GM23338 (cell line): ENCODE measurements around the gene LMO7. TPM values are rescaled to one million over a fixed set of nuclear protein-coding genes. Genes with fewer than 3 reads are reported as not detected.

ENCODE experiments used
- ATAC-seq: fragments of 200-7000 bp; cut with Tn5 transposase; 3 replicates; pipeline ENCODE4 v1.9.1; 2020
- DNase-seq: peaks from one replicate; pipeline ENCODE4 v3.0.0-alpha.2; 2015; ENCODE audit warnings: low spot score
- H2AFZ ChIP-seq: fragments of 200-600 bp; sonication (generic); 2 replicates; pipeline ENCODE4 v1.8.0; 2016; ENCODE audit warnings: antibody characterized with exemption, mild to moderate bottlenecking, moderate library complexity
- H3F3A ChIP-seq: fragments of 200-600 bp; sonication (generic); replicated peaks from 2 replicates; pipeline ENCODE4 v1.8.0; 2017; ENCODE audit warnings: antibody characterized with exemption, mixed run types, low read depth
- H3K27ac ChIP-seq: fragments of 200-600 bp; sonication (generic); 2 replicates; pipeline ENCODE4 v1.6.1; 2016; ENCODE audit warnings: low read depth
- H3K27me3 ChIP-seq: fragments of 200-600 bp; sonication (generic); 2 replicates; pipeline ENCODE4 v1.8.0; 2016; ENCODE audit warnings: mild to moderate bottlenecking, mixed run types, moderate library complexity; ENCODE audit not compliant: insufficient read depth
- H3K36me3 ChIP-seq: fragments of 200-600 bp; sonication (generic); 2 replicates; pipeline ENCODE4 v1.8.0; 2016; ENCODE audit warnings: mild to moderate bottlenecking; ENCODE audit not compliant: insufficient read depth
- H3K4me1 ChIP-seq: fragments of 200-600 bp; sonication (generic); 2 replicates; pipeline ENCODE4 v1.8.0; 2016; ENCODE audit warnings: mild to moderate bottlenecking, moderate library complexity; ENCODE audit not compliant: insufficient read depth
- H3K4me2 ChIP-seq: fragments of 200-600 bp; sonication (generic); 2 replicates; pipeline ENCODE4 v1.7.1; 2017; ENCODE audit warnings: mixed run types
- H3K4me3 ChIP-seq: fragments of 200-600 bp; sonication (generic); 2 replicates; pipeline ENCODE4 v1.6.1; 2016; ENCODE audit warnings: mixed run types
- H3K79me2 ChIP-seq: fragments of 200-600 bp; sonication (generic); replicated peaks from 2 replicates; pipeline ENCODE4 v1.8.0; 2017; ENCODE audit warnings: mild to moderate bottlenecking; ENCODE audit not compliant: insufficient read depth
- H3K9me2 ChIP-seq: fragments of 200-600 bp; sonication (generic); 2 replicates; pipeline ENCODE4 v1.8.0; 2017; ENCODE audit not compliant: insufficient read depth
- H4K20me1 ChIP-seq: fragments of 200-600 bp; sonication (generic); replicated peaks from 2 replicates; pipeline ENCODE4 v1.8.0; 2017; ENCODE audit warnings: mild to moderate bottlenecking; ENCODE audit not compliant: insufficient read depth
- H3K27ac Mint-ChIP-seq: 2 replicates; pipeline ENCODE4 v1.8.0; 2020; ENCODE audit warnings: inconsistent platforms, mild to moderate bottlenecking, moderate library complexity, mixed read lengths
- H3K27me3 Mint-ChIP-seq: 3 replicates; pipeline ENCODE4 v1.8.0; 2022; ENCODE audit warnings: low read depth, mild to moderate bottlenecking, moderate library complexity, mixed read lengths, inconsistent platforms; ENCODE audit not compliant: insufficient read depth, poor library complexity
- H3K36me3 Mint-ChIP-seq: 3 replicates; pipeline ENCODE4 v1.8.0; 2021; ENCODE audit warnings: low read depth, mild to moderate bottlenecking, inconsistent platforms, moderate library complexity, mixed read lengths
- H3K4me1 Mint-ChIP-seq: 3 replicates; pipeline ENCODE4 v1.8.0; 2020; ENCODE audit warnings: mild to moderate bottlenecking, inconsistent platforms, mixed read lengths
- H3K4me3 Mint-ChIP-seq: 3 replicates; pipeline ENCODE4 v1.8.0; 2021; ENCODE audit warnings: moderate library complexity, mild to moderate bottlenecking, inconsistent platforms, mixed read lengths
- H3K9me3 Mint-ChIP-seq: 3 replicates; pipeline ENCODE4 v1.8.0; 2020; ENCODE audit warnings: moderate library complexity, mild to moderate bottlenecking, inconsistent platforms, mixed read lengths
- CREB1 ChIP-seq: fragments of 250-450 bp; sonication (Bioruptor Pico); IDR thresholded peaks from 2 replicates; pipeline ENCODE4 v1.5.0; 2020; ENCODE audit warnings: low read depth, mild to moderate bottlenecking, moderate library complexity
- CTCF ChIP-seq, 2 experiments: fragments of 200-600 bp in 1 of 2; sonication (generic) in 1 of 2; conservative IDR thresholded peaks; 2 replicates each; pipeline versions ENCODE4 v1.5.1 to v1.6.1; 2016 to 2017; ENCODE audit warnings: antibody characterized with exemption in 2 of 2, low read depth in 2 of 2, mild to moderate bottlenecking in 2 of 2, moderate library complexity in 1 of 2
- ETS1 ChIP-seq: IDR thresholded peaks from 2 replicates; pipeline ENCODE4 v1.6.1; 2016; ENCODE audit warnings: antibody characterized with exemption
- EZH2 ChIP-seq: fragments of 200-600 bp; sonication (generic); IDR thresholded peaks from one replicate; pipeline ENCODE4 v1.8.0; 2017; ENCODE audit warnings: antibody characterized with exemption, mild to moderate bottlenecking, low read depth; ENCODE audit not compliant: unreplicated experiment
- EZH2phosphoT487 ChIP-seq: fragments of 200-600 bp; sonication (generic); IDR thresholded peaks from one replicate; pipeline ENCODE4 v1.8.1; 2018; ENCODE audit warnings: antibody characterized with exemption; ENCODE audit not compliant: unreplicated experiment
- JUNB ChIP-seq: IDR thresholded peaks from one replicate; pipeline ENCODE4 v1.6.1; 2016; ENCODE audit warnings: antibody characterized with exemption; ENCODE audit not compliant: unreplicated experiment
- NANOG ChIP-seq: IDR thresholded peaks from 2 replicates; pipeline ENCODE4 v1.6.1; 2016; ENCODE audit warnings: antibody characterized with exemption, borderline replicate concordance
- POLR2AphosphoS5 ChIP-seq: IDR thresholded peaks from 2 replicates; pipeline ENCODE4 v1.6.1; 2016; ENCODE audit warnings: antibody characterized with exemption, low read depth
- REST ChIP-seq: IDR thresholded peaks from one replicate; pipeline ENCODE4 v1.6.1; 2018; ENCODE audit warnings: antibody characterized with exemption; ENCODE audit not compliant: unreplicated experiment
- STAT1 ChIP-seq: IDR thresholded peaks from one replicate; pipeline ENCODE4 v1.6.1; 2016; ENCODE audit warnings: antibody characterized with exemption; ENCODE audit not compliant: unreplicated experiment
- ZNF114 ChIP-seq: fragments of 250-450 bp; sonication (Bioruptor Pico); IDR thresholded peaks from 2 replicates; pipeline ENCODE4 v1.5.0; 2020; ENCODE audit warnings: mild to moderate bottlenecking, moderate library complexity
- ZNF331 ChIP-seq: fragments of 250-450 bp; sonication (Bioruptor Pico); IDR thresholded peaks from 2 replicates; pipeline ENCODE4 v1.5.0; 2020; ENCODE audit warnings: low read depth, mild to moderate bottlenecking, moderate library complexity
- ZNF462 ChIP-seq: fragments of 250-450 bp; sonication (Bioruptor Pico); IDR thresholded peaks from 2 replicates; pipeline ENCODE4 v1.5.0; 2020; ENCODE audit warnings: mild to moderate bottlenecking, moderate library complexity
- polyA plus RNA-seq: library from polyadenylated mRNA; unstranded; fragments of >200 nt; fragmentation: Nextera tagmentation; extraction: Ambion mirVana; gene quantifications from 2 replicates; pipeline ENCODE4 v1.2.1, GENCODE V29; 2016
- total RNA-seq: library from RNA; depleted of rRNA; stranded (reverse); fragments of >200 nt; shearing (Covaris generic); gene quantifications from 2 replicates; pipeline ENCODE4 v1.2.3, GENCODE V29; 2014

The LMO7 gene
- total and polyA plus RNA-seq, 2 experiments from 2014 or later: 22.3 to 26.9 TPM

- Mint-ChIP-seq H3K9me3 (no peaks in the 10 kb centered on the region), H3K4me3 (no peak overlapping the region), H3K27ac (no peak overlapping the region), H3K4me1 (peaks cover 11% of the 10 kb centered on the region; the same call in 2 of the 3 replicates), H3K36me3 (peaks cover 12% of the 10 kb centered on the region; the same call in 2 of the 3 replicates), H3K27me3 (no peaks in the 10 kb centered on the region)
- no peak overlapping the region for H3K4me2 ChIP-seq
- H3K4me3 ChIP-seq: no peak overlapping the region
- no peaks in the 10 kb centered on the region for H3K9me2 ChIP-seq
- H3K4me1 ChIP-seq: peaks cover 8% of the 10 kb centered on the region
- no peaks in the 10 kb centered on the region for H3K27me3 ChIP-seq
- no peak overlapping the region for H3K27ac ChIP-seq
- DNase-seq (no peak), ATAC-seq (no peak)
- H3F3A ChIP-seq: no peaks in the 10 kb centered on the region
- no peaks in the 10 kb centered on the region for H3K36me3 ChIP-seq
- no peaks in the 10 kb centered on the region for H4K20me1 ChIP-seq
- no peak for TF ChIP-seq STAT1
- no peak for TF ChIP-seq EZH2
- no peak for TF ChIP-seq EZH2phosphoT487
- no peak for TF ChIP-seq ZNF114
- no peak for TF ChIP-seq ZNF462 (CRISPR knock-in tag)
- TF ChIP-seq POLR2AphosphoS5: no peak
- no peak for TF ChIP-seq JUNB
- no peak for TF ChIP-seq CTCF (conservative IDR thresholded peaks at IDR 0.05; ENCODE audit: low read depth in 2 of 2)
- TF ChIP-seq CREB1 (CRISPR knock-in tag): no peak
- no peak for TF ChIP-seq REST
- no peak for TF ChIP-seq NANOG
- TF ChIP-seq ZNF331: no peak
- TF ChIP-seq ETS1: no peak
- no peak overlapping the region for H2AFZ ChIP-seq
- no peaks in the 10 kb centered on the region for H3K79me2 ChIP-seq
Measured at GRCh38 chr13:75596657-75597182, 39.4 kb upstream of the LMO7 start.
